Stomach smooth muscle (tissue), 2 donors: Measurements from ENCODE around the gene STMP1.
"Not testable (repeated sequence)": the region's sequence is repeated elsewhere in the genome, so short reads cannot be mapped to it uniquely, and the experiment has no call there.

Source experiments
- H3K27ac ChIP-seq: one replicate; pipeline ENCODE4 v1.7.0; 2013; ENCODE audit warnings: mild to moderate bottlenecking, low read length, inconsistent platforms
- H3K27me3 ChIP-seq, 2 donors: one replicate each; pipeline ENCODE4 v1.7.0; 2013; ENCODE audit warnings: low read length in 2 of 2; ENCODE audit not compliant: insufficient read depth in 2 of 2, control insufficient read depth in 1 of 2
- H3K36me3 ChIP-seq, 2 donors: one replicate each; pipeline ENCODE4 v1.7.0; 2013; ENCODE audit warnings: low read length in 2 of 2; ENCODE audit not compliant: control insufficient read depth in 2 of 2, insufficient read depth in 2 of 2
- H3K4me1 ChIP-seq: one replicate; pipeline ENCODE4 v1.7.0; 2013; ENCODE audit warnings: low read length; ENCODE audit not compliant: control insufficient read depth, insufficient read depth
- H3K4me3 ChIP-seq, 2 donors: one replicate each; pipeline ENCODE4 v1.7.0; 2013; ENCODE audit warnings: low read length in 2 of 2
- H3K9ac ChIP-seq, 2 donors: one replicate each; pipeline ENCODE4 v1.7.0; 2013; ENCODE audit warnings: low read length in 2 of 2, mild to moderate bottlenecking in 1 of 2
- H3K9me3 ChIP-seq, 2 donors: one replicate each; pipeline ENCODE4 v1.7.0; 2013; ENCODE audit warnings: low read length in 2 of 2; ENCODE audit not compliant: control insufficient read depth in 2 of 2
- donor health status: healthy.
- donor health status: Pancreatic carcinoma.

STMP1 gene

DNA sequence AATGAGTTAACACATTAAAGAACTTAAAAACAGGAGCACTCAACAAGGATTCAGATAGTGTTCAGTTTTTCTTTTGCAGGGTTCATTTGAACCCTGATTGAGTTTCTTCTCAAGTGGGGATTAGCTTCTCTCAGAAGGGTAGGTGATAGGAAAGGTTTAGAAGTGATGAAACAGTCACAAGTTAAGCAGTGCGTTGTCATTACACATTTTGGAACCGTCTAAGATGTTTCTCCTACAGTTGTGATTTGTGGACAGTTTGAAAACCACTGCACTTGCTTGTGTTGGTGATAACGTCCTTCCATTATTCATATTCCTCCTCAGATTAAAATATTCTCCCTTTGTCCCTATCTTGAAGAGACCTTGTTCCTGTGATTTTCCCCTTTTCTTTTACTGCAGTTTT lies 2.7 kb downstream of the STMP1 start:
- no peak overlapping the region for H3K27ac ChIP-seq
- no peak overlapping the region for H3K4me3 ChIP-seq
- no peaks in the 10 kb centered on the region for H3K27me3 ChIP-seq
- no peak overlapping the region for H3K9ac ChIP-seq
- H3K9me3 ChIP-seq = no peaks in the 10 kb centered on the region
- peaks cover 12% of the 10 kb centered on the region for H3K4me1 ChIP-seq
- no peaks in the 10 kb centered on the region for H3K36me3 ChIP-seq

- Histone ChIP-seq H3K9ac (no peak overlapping the region), H3K36me3 (no peaks in the 10 kb centered on the region), H3K27ac (no peak overlapping the region), H3K4me3 (no peak overlapping the region), H3K27me3 (no peaks in the 10 kb centered on the region), H3K9me3 (no peaks in the 10 kb centered on the region), H3K4me1 (peaks cover 17% of the 10 kb centered on the region)
Measured at GRCh38 chr7:135666156-135666555, 3.8 kb downstream of the STMP1 start.

DNA sequence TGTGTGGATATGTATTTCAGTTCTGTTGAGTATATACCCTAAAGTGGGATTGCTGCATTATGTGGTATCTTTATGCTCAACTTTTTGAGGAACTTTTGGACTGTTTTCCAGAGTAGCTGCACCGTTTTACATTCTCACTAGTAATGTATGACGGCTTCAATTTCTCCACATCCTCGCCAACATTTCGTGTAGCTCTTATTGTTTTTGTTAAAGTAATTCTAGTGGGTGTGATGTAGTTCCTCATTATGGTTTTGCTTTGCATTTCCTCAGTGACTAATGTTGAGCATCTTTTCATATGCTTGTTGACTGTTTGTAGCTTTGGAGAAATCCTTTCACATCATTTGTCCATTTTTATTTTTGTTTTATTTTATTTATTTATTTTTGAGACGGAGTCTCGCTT lies 4.5 kb downstream of the STMP1 start:
- no peaks in the 10 kb centered on the region for H3K9me3 ChIP-seq
- H3K4me3 ChIP-seq = no peak overlapping the region
- H3K4me1 ChIP-seq = peaks cover 14% of the 10 kb centered on the region
- H3K27ac ChIP-seq = no peak overlapping the region
- H3K9ac ChIP-seq = no peak overlapping the region
- no peaks in the 10 kb centered on the region for H3K27me3 ChIP-seq
- H3K36me3 ChIP-seq = no peaks in the 10 kb centered on the region

- H3K4me3 ChIP-seq, H3K27me3 ChIP-seq, H3K9ac ChIP-seq, H3K27ac ChIP-seq, H3K36me3 ChIP-seq, H3K4me1 ChIP-seq, H3K9me3 ChIP-seq: not testable (repeated sequence)
Measured at GRCh38 chr7:135667626-135668025, 5.3 kb downstream of the STMP1 start.

GRCh38 chr7:135668852-135669395 lies 6.6 kb downstream of the STMP1 start:
- not testable (repeated sequence) for H3K27me3 ChIP-seq, H3K36me3 ChIP-seq, H3K27ac ChIP-seq, H3K4me3 ChIP-seq, H3K4me1 ChIP-seq, H3K9ac ChIP-seq, H3K9me3 ChIP-seq

DNA sequence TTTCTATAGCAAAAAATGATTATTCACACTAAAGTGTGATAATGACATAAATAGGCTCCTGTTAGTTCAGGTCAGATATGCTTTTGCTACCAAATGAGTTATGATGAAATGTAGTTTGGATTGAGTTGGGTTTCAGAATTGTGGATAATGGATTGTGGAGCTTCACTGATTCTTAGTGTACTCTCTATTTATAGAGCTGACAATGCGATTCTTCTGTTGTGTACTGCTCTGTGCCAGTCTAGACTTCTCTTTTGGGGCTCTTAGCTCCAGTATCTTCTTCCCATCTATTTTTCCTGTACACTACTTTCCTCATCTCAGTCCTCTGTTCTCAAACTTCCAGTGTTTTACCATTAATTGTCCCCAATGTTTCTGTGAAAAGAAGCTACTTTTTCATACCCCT lies 7.5 kb downstream of the STMP1 start:
- no peak overlapping the region for H3K27ac ChIP-seq
- no peaks in the 10 kb centered on the region for H3K9me3 ChIP-seq
- H3K4me3 ChIP-seq = no peak overlapping the region
- H3K27me3 ChIP-seq = no peaks in the 10 kb centered on the region
- peaks cover 0 to 6% of the 10 kb centered on the region in 2 donors for H3K36me3 ChIP-seq
- H3K4me1 ChIP-seq = peaks cover 5% of the 10 kb centered on the region
- no peak overlapping the region for H3K9ac ChIP-seq

GRCh38 chr7:135670179-135670578 lies 7.9 kb downstream of the STMP1 start:
- H3K9me3 ChIP-seq = no peaks in the 10 kb centered on the region
- no peak overlapping the region for H3K4me3 ChIP-seq
- peaks cover 5% of the 10 kb centered on the region for H3K4me1 ChIP-seq
- peaks cover 0 to 7% of the 10 kb centered on the region in 2 donors for H3K36me3 ChIP-seq
- no peak overlapping the region for H3K9ac ChIP-seq
- H3K27ac ChIP-seq = no peak overlapping the region
- no peaks in the 10 kb centered on the region for H3K27me3 ChIP-seq

DNA sequence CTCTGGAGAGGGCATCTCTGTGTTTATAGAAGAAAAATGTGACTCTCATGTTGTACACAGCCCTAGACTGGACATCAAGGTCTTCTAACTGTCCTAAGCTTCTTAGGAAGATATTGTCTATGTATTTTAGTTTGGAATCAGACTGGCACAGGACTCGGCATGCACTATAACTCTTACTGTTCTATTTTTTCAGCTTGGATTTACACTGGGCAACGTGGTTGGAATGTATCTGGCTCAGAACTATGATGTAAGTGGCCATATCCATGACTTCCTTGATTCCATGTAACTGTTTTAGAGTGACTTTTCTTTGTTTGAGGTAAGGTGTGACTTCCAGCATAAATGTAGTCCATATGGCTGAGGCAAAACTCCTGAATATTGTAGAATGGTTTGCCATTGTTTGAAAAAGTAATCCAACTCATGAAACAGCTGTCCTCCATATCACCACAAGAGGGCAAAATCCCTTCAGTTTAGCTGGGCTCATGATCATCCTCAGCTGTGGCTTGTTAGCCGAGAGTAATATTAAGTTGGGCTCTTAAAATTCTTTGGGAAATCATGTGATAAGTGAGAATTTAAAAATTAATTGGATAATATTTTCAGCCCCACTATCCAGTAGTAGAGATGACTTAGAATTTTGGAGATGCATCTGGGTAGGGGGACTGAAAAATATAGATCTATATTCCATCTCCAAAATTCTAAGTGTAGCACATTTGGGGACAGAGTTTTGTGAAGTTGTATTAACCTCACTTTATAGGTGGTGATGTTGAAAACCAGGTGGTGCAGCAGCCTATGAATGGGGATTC lies 10.4 kb downstream of the STMP1 start:
- Histone ChIP-seq H3K4me1 (peaks cover 5% of the 10 kb centered on the region), H3K27ac (no peak overlapping the region), H3K9me3 (no peaks in the 10 kb centered on the region), H3K27me3 (no peaks in the 10 kb centered on the region), H3K36me3 (peaks cover 4 to 19% of the 10 kb centered on the region in 2 donors), H3K9ac (peak overlapping the region in 1 of 2 donors; percentile 17), H3K4me3 (no peak overlapping the region)

GRCh38 chr7:135673360-135673706 lies 11.0 kb downstream of the STMP1 start:
- H3K36me3 ChIP-seq = peaks cover 4 to 19% of the 10 kb centered on the region in 2 donors
- no peak overlapping the region for H3K27ac ChIP-seq
- no peaks in the 10 kb centered on the region for H3K27me3 ChIP-seq
- H3K9me3 ChIP-seq = no peaks in the 10 kb centered on the region
- peaks cover 5% of the 10 kb centered on the region for H3K4me1 ChIP-seq
- no peak overlapping the region for H3K9ac ChIP-seq
- no peak overlapping the region for H3K4me3 ChIP-seq

DNA sequence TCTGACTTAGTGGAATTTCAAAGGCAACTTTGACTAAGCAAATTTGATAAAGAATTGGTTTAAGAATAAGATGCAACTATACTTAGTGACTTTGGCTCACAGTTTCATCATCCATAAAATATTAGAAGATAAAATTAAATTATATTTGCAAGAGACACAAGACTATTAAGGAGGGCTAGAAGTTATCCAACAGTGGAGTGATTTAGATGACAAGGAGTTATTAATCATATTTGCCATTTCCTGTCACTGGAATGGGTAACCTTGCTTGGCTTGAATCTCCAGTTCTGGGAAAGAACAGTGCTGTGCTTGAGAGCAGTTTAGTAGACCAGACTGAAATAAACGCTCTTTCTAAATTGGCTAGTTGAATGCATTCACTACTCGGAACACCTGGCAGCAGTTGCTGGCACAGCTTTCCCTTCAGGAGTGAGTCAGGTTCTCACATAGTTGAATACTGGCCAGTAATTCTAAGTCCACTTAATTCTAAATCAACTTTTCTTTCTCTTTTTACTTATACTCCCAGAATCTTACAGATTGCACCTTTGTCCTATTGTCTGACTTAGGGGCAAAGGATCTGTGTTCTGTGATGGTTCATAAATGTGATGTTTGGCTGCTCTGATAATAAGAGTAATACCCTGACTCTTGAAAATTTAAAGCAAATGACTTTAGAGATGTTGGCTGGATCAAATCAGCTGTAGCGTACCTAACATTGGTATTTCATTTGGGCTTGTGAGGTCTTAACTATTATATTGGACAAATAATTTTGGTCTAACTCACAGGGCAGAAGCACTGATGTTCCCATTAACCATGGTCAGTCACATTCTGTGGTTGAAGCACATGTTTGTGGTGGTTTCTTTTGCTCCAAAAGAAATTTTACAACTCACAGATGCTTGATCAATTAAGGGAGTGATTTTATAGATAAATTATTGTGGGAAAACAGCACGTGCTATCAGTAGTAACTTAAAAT lies 16.6 kb downstream of the STMP1 start:
- Histone ChIP-seq H3K36me3 (peaks cover 4 to 16% of the 10 kb centered on the region in 2 donors), H3K9ac (no peak overlapping the region), H3K27ac (no peak overlapping the region), H3K4me3 (no peak overlapping the region), H3K27me3 (no peaks in the 10 kb centered on the region), H3K4me1 (peaks cover 18% of the 10 kb centered on the region), H3K9me3 (no peaks in the 10 kb centered on the region)
